AG04449 (cell line): Measurements from ENCODE around the gene PGAM1.
"Not testable (repeated sequence)": the region's sequence is repeated elsewhere in the genome, so short reads cannot be mapped to it uniquely, and the experiment has no call there.

Experiments used
- CTCF ChIA-PET: fragments of 350-600 bp; formaldehyde crosslinking; extraction: SDS; loops from one replicate; lab custom pipeline; 2021; ENCODE audit warnings: antibody characterized with exemption; lab: Yijun Ruan, JAX
- POLR2A ChIA-PET: fragments of 400-600, 350-600 bp; formaldehyde crosslinking; extraction: SDS; loops from one replicate; lab custom pipeline; 2020; ENCODE audit warnings: antibody characterized with exemption, inconsistent platforms; lab: Yijun Ruan, JAX
- DNase-seq: peaks from one replicate; pipeline ENCODE4 v3.0.0-alpha.2; 2010; ENCODE audit warnings: low read depth, low spot score
- H3K4me3 ChIP-seq: 2 replicates; pipeline ENCODE4 v1.5.1; 2011; ENCODE audit warnings: low read depth, mild to moderate bottlenecking, control low read depth, low read length
- TF ChIP-seq, protein P1 (sequence below): IDR thresholded peaks from one replicate; pipeline ENCODE4 v1.5.1; 2011; ENCODE audit warnings: mild to moderate bottlenecking, moderate library complexity, low read length, control low read depth, inconsistent platforms; ENCODE audit not compliant: insufficient read depth; ENCODE audit errors: missing control alignments

The PGAM1 gene

GRCh38 chr10:97474918-97475317 lies 48.9 kb downstream of the PGAM1 start:
- POLR2A ChIA-PET: no interaction called here
- no peak for DNase-seq
- H3K4me3 ChIP-seq: no peak overlapping the region
- CTCF ChIA-PET: interaction anchor here (0.9 to 6.3 kb wide), 4 partner anchors 9 to 136 kb away, joined by 3 to 52 read pairs (median 14); no protein-coding TSS in a partner anchor
- TF ChIP-seq, protein P1, sequence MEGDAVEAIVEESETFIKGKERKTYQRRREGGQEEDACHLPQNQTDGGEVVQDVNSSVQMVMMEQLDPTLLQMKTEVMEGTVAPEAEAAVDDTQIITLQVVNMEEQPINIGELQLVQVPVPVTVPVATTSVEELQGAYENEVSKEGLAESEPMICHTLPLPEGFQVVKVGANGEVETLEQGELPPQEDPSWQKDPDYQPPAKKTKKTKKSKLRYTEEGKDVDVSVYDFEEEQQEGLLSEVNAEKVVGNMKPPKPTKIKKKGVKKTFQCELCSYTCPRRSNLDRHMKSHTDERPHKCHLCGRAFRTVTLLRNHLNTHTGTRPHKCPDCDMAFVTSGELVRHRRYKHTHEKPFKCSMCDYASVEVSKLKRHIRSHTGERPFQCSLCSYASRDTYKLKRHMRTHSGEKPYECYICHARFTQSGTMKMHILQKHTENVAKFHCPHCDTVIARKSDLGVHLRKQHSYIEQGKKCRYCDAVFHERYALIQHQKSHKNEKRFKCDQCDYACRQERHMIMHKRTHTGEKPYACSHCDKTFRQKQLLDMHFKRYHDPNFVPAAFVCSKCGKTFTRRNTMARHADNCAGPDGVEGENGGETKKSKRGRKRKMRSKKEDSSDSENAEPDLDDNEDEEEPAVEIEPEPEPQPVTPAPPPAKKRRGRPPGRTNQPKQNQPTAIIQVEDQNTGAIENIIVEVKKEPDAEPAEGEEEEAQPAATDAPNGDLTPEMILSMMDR: no peak

DNA sequence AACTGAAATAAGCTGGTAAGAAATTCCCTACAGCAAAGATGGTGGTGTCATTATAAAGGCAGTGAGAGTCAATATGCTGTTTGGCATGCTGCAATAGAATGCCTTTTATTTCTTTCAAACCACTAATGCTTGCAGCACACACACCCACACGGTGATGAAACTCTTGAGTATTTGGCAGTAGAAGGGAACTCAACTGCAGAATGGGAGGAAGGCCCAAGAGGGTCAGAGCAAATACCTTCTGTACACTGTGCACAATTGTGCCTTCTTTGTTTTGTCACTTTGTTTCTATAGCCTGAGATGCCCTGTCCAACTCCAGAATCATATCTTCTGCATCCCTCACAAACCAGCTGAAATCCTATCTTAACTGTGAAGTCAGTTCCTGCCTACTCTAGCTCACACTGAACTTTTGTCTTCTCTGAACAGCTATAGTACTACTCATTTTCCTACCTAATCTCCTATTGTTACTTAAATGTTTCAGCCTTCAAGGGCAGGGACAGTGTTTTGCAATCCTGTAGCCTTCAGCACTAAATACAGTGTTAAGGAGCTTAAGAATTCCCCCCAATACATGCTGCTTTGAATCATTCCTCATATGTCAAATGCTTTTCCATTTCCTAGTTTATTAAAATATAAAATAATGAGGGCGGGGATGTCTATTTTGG lies 50.1 kb downstream of the PGAM1 start:
- peak; percentile 58 for DNase-seq
- no peak overlapping the region for H3K4me3 ChIP-seq
- ChIA-PET POLR2A (interaction anchor here (0.7 kb wide), 1 partner anchor 24 kb away, joined by 4 read pairs; no protein-coding TSS in a partner anchor), CTCF (interaction anchor here (0.7 to 6.3 kb wide), 5 partner anchors 10 to 78 kb away, joined by 3 to 52 read pairs (median 6); no protein-coding TSS in a partner anchor)
- TF ChIP-seq, protein P1: no peak

- POLR2A ChIA-PET, DNase-seq, H3K4me3 ChIP-seq: not testable (repeated sequence)
- CTCF ChIA-PET: interaction anchor here (1.1 kb wide), 1 partner anchor 14 kb away, joined by 3 read pairs; no protein-coding TSS in a partner anchor
These were observed 53.4 kb downstream of the PGAM1 start for GRCh38 chr10:97479410-97479809.

DNA sequence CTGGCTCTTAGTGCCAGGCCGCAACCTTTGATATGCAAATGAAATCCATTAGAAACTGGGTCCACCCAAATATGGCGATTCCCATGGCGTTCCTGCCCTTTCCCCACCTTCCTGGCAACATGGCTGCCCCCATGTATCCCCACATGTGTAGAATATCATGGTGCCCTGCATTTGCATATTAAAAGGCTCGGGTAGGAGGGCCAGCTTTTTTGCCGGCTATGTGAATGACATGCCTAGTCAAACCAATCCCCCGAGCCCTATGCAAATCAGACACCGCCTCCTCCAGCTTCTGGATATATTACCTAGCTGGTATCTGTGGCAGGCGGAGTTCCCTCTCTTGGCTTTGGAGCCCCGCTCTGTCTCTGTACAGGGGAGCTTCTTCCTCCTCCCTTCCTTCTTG lies 53.9 kb downstream of the PGAM1 start:
- CTCF ChIA-PET: interaction anchor here (1.1 to 2.3 kb wide), 2 partner anchors 15 to 74 kb away, joined by 3 to 13 read pairs; no protein-coding TSS in a partner anchor
- H3K4me3 ChIP-seq: no peak overlapping the region
- TF ChIP-seq, protein P1: no peak
- DNase-seq: no peak
- POLR2A ChIA-PET: no interaction called here

DNA sequence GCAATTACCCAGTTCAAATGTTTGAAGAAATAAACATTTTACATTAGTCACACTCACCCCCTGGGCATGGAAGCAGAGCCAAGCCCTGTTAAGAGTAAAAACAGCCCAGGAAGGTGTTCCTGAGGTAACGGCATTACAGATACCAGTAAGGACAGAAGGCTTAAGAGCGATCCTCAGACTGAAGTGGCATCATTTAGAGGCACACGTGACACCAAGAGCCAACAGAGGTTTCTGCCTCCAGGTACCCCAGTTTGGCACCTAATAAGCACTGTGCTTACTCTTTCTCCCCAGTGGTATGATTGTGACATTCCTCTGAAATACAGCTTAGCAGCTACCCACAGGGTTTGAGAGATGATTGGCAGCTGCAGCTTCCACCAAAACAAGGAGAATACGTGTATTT lies 55.1 kb downstream of the PGAM1 start:
- ChIA-PET POLR2A (no interaction called here), CTCF (interaction anchor here (2.3 kb wide), 1 partner anchor 73 kb away, joined by 13 read pairs; no protein-coding TSS in a partner anchor)
- TF ChIP-seq, protein P1: no peak
- H3K4me3 ChIP-seq: no peak overlapping the region
- DNase-seq: no peak

DNA sequence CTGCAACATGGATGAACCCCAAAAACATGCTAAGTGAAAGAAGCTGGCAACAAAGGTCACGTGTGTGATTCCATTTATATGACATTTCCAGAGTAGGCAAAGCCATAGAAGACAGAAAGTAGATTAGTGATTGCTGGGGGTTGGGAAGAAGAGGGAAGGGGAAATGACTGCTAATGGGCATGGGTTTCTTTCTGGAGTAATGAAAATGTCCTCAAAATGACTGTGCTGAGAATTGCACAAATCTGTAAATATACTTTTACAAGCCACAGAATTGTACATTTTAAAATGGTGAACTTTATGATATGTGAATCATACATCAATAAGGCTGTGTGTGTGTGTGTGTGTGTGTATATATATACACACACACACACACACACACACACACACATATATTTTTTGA lies 56.4 kb downstream of the PGAM1 start:
- TF ChIP-seq, protein P1: no peak
- ChIA-PET CTCF (interaction anchor here (1.2 to 2.3 kb wide), 2 partner anchors 13 to 72 kb away, joined by 3 to 13 read pairs; no protein-coding TSS in a partner anchor), POLR2A (no interaction called here)
- H3K4me3 ChIP-seq: no peak overlapping the region
- no peak for DNase-seq
